HepG2 (cell line): ENCODE results near the gene APC2. TPM values are rescaled to one million over a fixed set of nuclear protein-coding genes. Genes with fewer than 3 reads are reported as not detected.
A peak's percentile ranks its signal among the peaks of the same experiment; 100 is the strongest.

ENCODE experiments used
- ATM ChIP-seq: fragments of 450-650 bp; IDR thresholded peaks from 2 replicates; pipeline ENCODE4 v1.7.1; 2017; ENCODE audit warnings: mild to moderate bottlenecking, borderline replicate concordance
- BORCS8-MEF2B ChIP-seq: sonication (generic); formaldehyde crosslinking; IDR thresholded peaks from 2 replicates; pipeline ENCODE4 v1.8.0; 2022; ENCODE audit warnings: mild to moderate bottlenecking, missing genetic modification reagents
- CHD4 ChIP-seq: fragments of 200-600 bp; sonication (generic); IDR thresholded peaks from 2 replicates; pipeline ENCODE4 v1.7.0; 2017; ENCODE audit warnings: mild to moderate bottlenecking, low read length, borderline replicate concordance
- RBM39 ChIP-seq: fragments of 200-400 bp; formaldehyde crosslinking; IDR thresholded peaks from one replicate; pipeline ENCODE4 v1.6.1; 2018; ENCODE audit warnings: antibody characterized with exemption, mild to moderate bottlenecking, low read depth, low read length; ENCODE audit not compliant: poor library complexity, severe bottlenecking
- SP4 ChIP-seq: sonication (generic); formaldehyde crosslinking; IDR thresholded peaks from 2 replicates; pipeline ENCODE4 v1.8.1; 2023; ENCODE audit warnings: mild to moderate bottlenecking, missing genetic modification reagents
- THAP7 ChIP-seq: sonication (generic); formaldehyde crosslinking; IDR thresholded peaks from 2 replicates; pipeline ENCODE4 v1.8.1; 2023; ENCODE audit warnings: mild to moderate bottlenecking, missing genetic modification reagents
- U2AF2 ChIP-seq: fragments of 200-400 bp; formaldehyde crosslinking; IDR thresholded peaks from 2 replicates; pipeline ENCODE4 v1.6.1; 2017; ENCODE audit warnings: low read depth, mild to moderate bottlenecking, low read length
- ZBTB33 ChIP-seq: sonication (generic); formaldehyde crosslinking; IDR thresholded peaks from 2 replicates; pipeline ENCODE4 v1.4.0; 2020; ENCODE audit warnings: missing genetic modification reagents
- ZBTB44 ChIP-seq: sonication (generic); formaldehyde crosslinking; IDR thresholded peaks from 2 replicates; pipeline ENCODE4 v1.4.0; 2020; ENCODE audit warnings: missing genetic modification reagents
- ZFYVE20 ChIP-seq: sonication (generic); formaldehyde crosslinking; IDR thresholded peaks from 2 replicates; pipeline ENCODE4 v1.8.0; 2023; ENCODE audit warnings: low read depth, mild to moderate bottlenecking, moderate library complexity, missing genetic modification reagents, borderline replicate concordance
- ZHX1 ChIP-seq: sonication (generic); formaldehyde crosslinking; IDR thresholded peaks from 2 replicates; pipeline ENCODE4 v1.8.1; 2022; ENCODE audit warnings: low read depth, mild to moderate bottlenecking, missing genetic modification reagents
- ZKSCAN1 ChIP-seq: fragments of 150-350 bp; IDR thresholded peaks from 2 replicates; pipeline ENCODE4 v1.6.1; 2014; ENCODE audit warnings: low read length
- ZMYM2 ChIP-seq: sonication (generic); formaldehyde crosslinking; IDR thresholded peaks from 2 replicates; pipeline ENCODE4 v1.8.0; 2022; ENCODE audit warnings: mild to moderate bottlenecking, missing genetic modification reagents
- ZNF335 ChIP-seq: sonication (generic); formaldehyde crosslinking; IDR thresholded peaks from 2 replicates; pipeline ENCODE4 v1.4.0; 2020; ENCODE audit warnings: missing genetic modification reagents
- ZNF530 ChIP-seq: sonication (generic); formaldehyde crosslinking; IDR thresholded peaks from 2 replicates; pipeline ENCODE4 v1.5.0; 2020; ENCODE audit warnings: low read depth, mild to moderate bottlenecking, missing genetic modification reagents
- ZNF687 ChIP-seq: sonication (generic); formaldehyde crosslinking; IDR thresholded peaks from 2 replicates; pipeline ENCODE4 v1.5.1; 2020; ENCODE audit warnings: mild to moderate bottlenecking, missing genetic modification reagents, moderate library complexity
- ZNF879 ChIP-seq: sonication (generic); formaldehyde crosslinking; IDR thresholded peaks from 2 replicates; pipeline ENCODE4 v1.8.1; 2023; ENCODE audit warnings: missing genetic modification reagents
- polyA plus RNA-seq, 8 experiments: library from polyadenylated mRNA; depleted of rRNA in 3 of 8; stranded (reverse) in 7 of 8; unstranded in 1 of 8; fragments of >200 nt; fragmentation: Illumina TruSeq in 4 of 8; extraction: Trizol in 4 of 8; gene quantifications; 2 replicates each; pipeline versions ENCODE4 v1.2.1 to v1.2.3, GENCODE V29; 2011 to 2016; ENCODE audit warnings: low read depth in 4 of 8, missing spikeins in 1 of 8, mixed read lengths in 1 of 8; ENCODE audit not compliant: insufficient read depth in 1 of 8
- total RNA-seq, 5 experiments: library from RNA; depleted of rRNA; stranded (reverse); fragments of >200 nt; fragmentation: Illumina TruSeq; extraction: Trizol; gene quantifications; 2 replicates each; pipeline ENCODE4 v1.2.3, GENCODE V29; 2016; ENCODE audit warnings: low read depth in 1 of 5

Gene APC2
- total and polyA plus RNA-seq, 2 of the 13 experiments (the other 11 are each of a cell fraction or from before 2014, with no cell fraction given): 0.08 to 0.22 TPM

- TF ChIP-seq ZHX1 (CRISPR knock-in tag): 0 out of 2 replicates have a peak, but pooled peaks have one; percentile 18
- no peak for TF ChIP-seq ATM
- no peak for TF ChIP-seq ZBTB44 (CRISPR knock-in tag)
- TF ChIP-seq ZNF530: no peak
- no peak for TF ChIP-seq THAP7
- no peak for TF ChIP-seq ZFYVE20
- TF ChIP-seq ZMYM2 (CRISPR knock-in tag): peak; percentile 91
- no peak for TF ChIP-seq U2AF2
- no peak for TF ChIP-seq RBM39
- peak; percentile 100 for TF ChIP-seq ZKSCAN1
- no peak for TF ChIP-seq BORCS8-MEF2B
- TF ChIP-seq SP4: peak; percentile 52; the same call in 1 of the 2 replicates
- no peak for TF ChIP-seq ZNF335
- TF ChIP-seq ZBTB33 (CRISPR knock-in tag): peak; percentile 98
- TF ChIP-seq ZNF687 (CRISPR knock-in tag): 0 out of 2 replicates have a peak, but pooled peaks have one; percentile 28
- peak; percentile 88 for TF ChIP-seq CHD4
- TF ChIP-seq ZNF879: no peak
These were observed 32.6 kb downstream of the APC2 start (continued) for GRCh38 chr19:1482361-1483130.
